Measurements from ENCODE around the gene MYBPC3.

The MYBPC3 gene

GRCh38 chr11:47387944-47388696, 35.6 kb upstream of the MYBPC3 start:
- no peak for TF ChIP-seq CTCF (IDR thresholded peaks at IDR 0.05; ENCODE audit: low read depth, low read length, missing control alignments)
- no peak for DNase-seq (ENCODE audit: low read depth)
- in situ Hi-C loops (cut with HindIII; ENCODE audit: low sequenced_read_pairs) = no loop called here
- no peak overlapping the region for H3K4me3 ChIP-seq (ENCODE audit: low read depth, low read length)

GRCh38 chr11:47384498-47384897, 32.0 kb upstream of the MYBPC3 start:
- H3K4me3 ChIP-seq (ENCODE audit: low read depth, low read length) = no peak overlapping the region
- no peak for DNase-seq (ENCODE audit: low read depth)
- no peak for TF ChIP-seq CTCF (IDR thresholded peaks at IDR 0.05; ENCODE audit: low read depth, low read length, missing control alignments)
- in situ Hi-C loops (cut with HindIII; ENCODE audit: low sequenced_read_pairs) = no loop called here

- DNase-seq (ENCODE audit: low read depth) = no peak
- H3K4me3 ChIP-seq (ENCODE audit: low read depth, low read length) = no peak overlapping the region
- in situ Hi-C loops (cut with HindIII; ENCODE audit: low sequenced_read_pairs) = no loop called here
- no peak for TF ChIP-seq CTCF (IDR thresholded peaks at IDR 0.05; ENCODE audit: low read depth, low read length, missing control alignments)
These were observed 30.6 kb upstream of the MYBPC3 start for GRCh38 chr11:47383071-47383470.

DNA sequence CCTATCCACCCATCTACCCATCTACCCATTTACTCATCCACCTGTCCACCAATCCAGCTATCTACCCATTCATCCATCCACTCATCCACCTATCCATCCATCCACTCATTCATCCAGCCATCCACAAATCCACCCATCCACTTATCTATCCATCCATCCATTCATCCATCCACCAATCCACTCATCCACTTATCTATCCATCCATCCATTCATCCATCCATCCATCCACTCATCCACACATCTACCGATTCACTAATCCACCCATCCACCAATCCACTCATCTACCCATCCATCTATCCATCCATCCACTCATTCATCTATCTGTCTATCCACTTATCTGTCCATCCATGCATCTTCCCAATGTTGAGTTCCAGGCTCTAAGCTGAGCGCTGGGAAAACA, 27.6 kb upstream of the MYBPC3 start:
- no peak for TF ChIP-seq CTCF (IDR thresholded peaks at IDR 0.05; ENCODE audit: low read depth, low read length, missing control alignments)
- in situ Hi-C loops (cut with HindIII; ENCODE audit: low sequenced_read_pairs) = no loop called here
- H3K4me3 ChIP-seq (ENCODE audit: low read depth, low read length) = no peak overlapping the region

GRCh38 chr11:47379317-47379716, 26.8 kb upstream of the MYBPC3 start:
- no peak for DNase-seq (ENCODE audit: low read depth)

More for the DNA sequence above, 27.6 kb upstream of the MYBPC3 start:
- DNase-seq (ENCODE audit: low read depth) = no peak

DNA sequence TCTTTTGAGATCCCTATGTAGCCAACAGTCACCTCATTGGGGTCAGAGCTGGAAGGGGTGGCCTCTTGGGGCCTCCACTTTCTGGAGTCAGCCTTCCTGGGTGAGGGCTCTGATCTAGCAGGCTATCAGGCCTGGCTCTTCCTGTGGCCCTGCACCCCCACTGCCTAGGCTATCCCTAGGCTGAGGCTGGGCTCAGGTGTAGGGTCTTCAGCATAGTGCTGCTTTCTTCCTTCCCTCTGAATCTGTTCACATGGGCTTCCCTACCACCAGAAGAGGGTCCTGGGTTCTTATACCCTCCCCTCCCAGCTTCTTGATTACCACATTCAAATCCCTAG, 26.3 kb upstream of the MYBPC3 start:
- no peak overlapping the region for H3K4me3 ChIP-seq (ENCODE audit: low read depth, low read length)
- no peak for TF ChIP-seq CTCF (IDR thresholded peaks at IDR 0.05; ENCODE audit: low read depth, low read length, missing control alignments)
- no peak for DNase-seq (ENCODE audit: low read depth)
- in situ Hi-C loops (cut with HindIII; ENCODE audit: low sequenced_read_pairs) = no loop called here

More at GRCh38 chr11:47379317-47379716, 26.8 kb upstream of the MYBPC3 start:
- no peak for TF ChIP-seq CTCF (IDR thresholded peaks at IDR 0.05; ENCODE audit: low read depth, low read length, missing control alignments)
- in situ Hi-C loops (cut with HindIII; ENCODE audit: low sequenced_read_pairs) = no loop called here
- H3K4me3 ChIP-seq (ENCODE audit: low read depth, low read length) = no peak overlapping the region
